ENCODE results near the gene PID1. TPM values are rescaled to one million over a fixed set of nuclear protein-coding genes. Genes with fewer than 3 reads are reported as not detected.

The PID1 gene
- total RNA-seq, 1 experiment from 2014 or later, result 2.6 TPM

- no peaks in the 10 kb centered on the region for H3K4me1 Mint-ChIP-seq
- H3K27ac Mint-ChIP-seq, result no peak overlapping the region
- H3K4me3 Mint-ChIP-seq, result no peak overlapping the region
- no peaks in the 10 kb centered on the region for H3K27me3 Mint-ChIP-seq (ENCODE audit: low read depth)
- H3K36me3 Mint-ChIP-seq, result no peaks in the 10 kb centered on the region
- TF ChIP-seq EMX1 (CRISPR knock-in tag; IDR thresholded peaks at IDR 0.05), result no peak
- TF ChIP-seq ZNF396 (CRISPR knock-in tag; IDR thresholded peaks at IDR 0.05; ENCODE audit: borderline replicate concordance), result no peak
- TF ChIP-seq ATF3 (CRISPR knock-in tag; conservative IDR thresholded peaks at IDR 0.05), result no peak
- no peak for TF ChIP-seq HMGA2 (CRISPR knock-in tag; IDR thresholded peaks at IDR 0.05)
- no peak for TF ChIP-seq CDX4 (CRISPR knock-in tag; IDR thresholded peaks at IDR 0.05; ENCODE audit: borderline replicate concordance)
- no peak for TF ChIP-seq TEAD4 (CRISPR knock-in tag; IDR thresholded peaks at IDR 0.05)
- TF ChIP-seq ATF6 (CRISPR knock-in tag; IDR thresholded peaks at IDR 0.05), result no peak
- TF ChIP-seq SOX15 (CRISPR knock-in tag; IDR thresholded peaks at IDR 0.05), result no peak
- no peak for TF ChIP-seq PRDM15 (CRISPR knock-in tag; IDR thresholded peaks at IDR 0.05)
- no peak for TF ChIP-seq IRF2 (CRISPR knock-in tag; IDR thresholded peaks at IDR 0.05; ENCODE audit: borderline replicate concordance, low read depth)
- no peak for TF ChIP-seq KAT7 (CRISPR knock-in tag; IDR thresholded peaks at IDR 0.05; ENCODE audit: borderline replicate concordance)
- no peak for TF ChIP-seq NR2C2 (CRISPR knock-in tag; IDR thresholded peaks at IDR 0.05)
- TF ChIP-seq IRF1 (CRISPR knock-in tag; IDR thresholded peaks at IDR 0.05), result no peak
- TF ChIP-seq E2F1 (CRISPR knock-in tag; IDR thresholded peaks at IDR 0.05), result no peak
- TF ChIP-seq PRRX2 (CRISPR knock-in tag; IDR thresholded peaks at IDR 0.05), result no peak
- TF ChIP-seq TP53 (CRISPR knock-in tag; IDR thresholded peaks at IDR 0.05), result no peak
- DNase-seq (ENCODE audit: low spot score) (no peak), ATAC-seq (no peak)
- ChIA-PET POLR2A (no interaction called here), CTCF (no interaction called here)
- H3K9me3 Mint-ChIP-seq, result peaks cover 28% of the 10 kb centered on the region
Observed at GRCh38 chr2:229223107-229223506, 48.0 kb downstream of the PID1 start.

- no peak for DNase-seq (ENCODE audit: low spot score)
- ChIA-PET CTCF (no interaction called here), POLR2A (no interaction called here)
- H3K27ac Mint-ChIP-seq, result no peak overlapping the region
- H3K36me3 Mint-ChIP-seq, result no peaks in the 10 kb centered on the region
- no peaks in the 10 kb centered on the region for H3K4me1 Mint-ChIP-seq
- H3K9me3 Mint-ChIP-seq, result peaks cover 28% of the 10 kb centered on the region
- H3K4me3 Mint-ChIP-seq, result no peak overlapping the region
- no peaks in the 10 kb centered on the region for H3K27me3 Mint-ChIP-seq (ENCODE audit: low read depth)
- ATAC-seq, result no peak
- TF ChIP-seq NFATC4 (CRISPR knock-in tag; IDR thresholded peaks at IDR 0.05), result no peak
- no peak for TF ChIP-seq OVOL2 (CRISPR knock-in tag; IDR thresholded peaks at IDR 0.05; ENCODE audit: borderline replicate concordance)
- no peak for TF ChIP-seq TEAD4 (CRISPR knock-in tag; IDR thresholded peaks at IDR 0.05)
- TF ChIP-seq E2F4 (CRISPR knock-in tag; IDR thresholded peaks at IDR 0.05; ENCODE audit: borderline replicate concordance, low read depth), result no peak
- no peak for TF ChIP-seq FOXK1 (CRISPR knock-in tag; IDR thresholded peaks at IDR 0.05)
- no peak for TF ChIP-seq ZBTB43 (CRISPR knock-in tag; IDR thresholded peaks at IDR 0.05)
- TF ChIP-seq ATF2 (CRISPR knock-in tag; IDR thresholded peaks at IDR 0.05; ENCODE audit: borderline replicate concordance, low read depth), result no peak
Observed at GRCh38 chr2:229221641-229222040, 49.4 kb downstream of the PID1 start.
